GM19193 (cell line): ENCODE measurements around the gene PLEK.

ENCODE experiments used
- POLR2A ChIP-seq: IDR thresholded peaks from 4 replicates; pipeline ENCODE4 v1.6.1; 2011; ENCODE audit not compliant: insufficient read depth, insufficient read length; ENCODE audit errors: extremely low read depth

PLEK gene

GRCh38 chr2:68391099-68391498 lies 26.0 kb downstream of the PLEK start:
- TF ChIP-seq POLR2A: no peak

DNA sequence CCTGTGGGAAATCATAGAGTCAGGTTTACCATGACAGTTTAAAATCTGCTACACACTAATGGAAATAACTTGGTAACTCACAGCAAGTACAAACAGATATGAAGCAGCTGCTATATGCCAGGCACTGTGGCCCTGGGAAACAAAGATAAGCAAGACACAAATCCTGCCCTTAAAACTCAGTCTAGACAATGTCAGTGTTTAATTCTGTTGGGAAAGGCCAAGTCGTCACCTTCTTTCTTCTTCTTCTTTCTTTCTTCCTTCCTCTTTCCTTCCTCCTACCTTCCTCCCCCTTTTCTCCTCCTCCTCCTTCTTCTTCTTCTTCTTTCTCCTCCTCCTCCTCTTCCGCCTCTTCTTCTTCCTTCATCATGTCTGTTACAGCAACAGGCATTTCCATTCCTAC lies 26.8 kb downstream of the PLEK start:
- no peak for TF ChIP-seq POLR2A

GRCh38 chr2:68396093-68396492 lies 31.0 kb downstream of the PLEK start:
- no peak for TF ChIP-seq POLR2A

DNA sequence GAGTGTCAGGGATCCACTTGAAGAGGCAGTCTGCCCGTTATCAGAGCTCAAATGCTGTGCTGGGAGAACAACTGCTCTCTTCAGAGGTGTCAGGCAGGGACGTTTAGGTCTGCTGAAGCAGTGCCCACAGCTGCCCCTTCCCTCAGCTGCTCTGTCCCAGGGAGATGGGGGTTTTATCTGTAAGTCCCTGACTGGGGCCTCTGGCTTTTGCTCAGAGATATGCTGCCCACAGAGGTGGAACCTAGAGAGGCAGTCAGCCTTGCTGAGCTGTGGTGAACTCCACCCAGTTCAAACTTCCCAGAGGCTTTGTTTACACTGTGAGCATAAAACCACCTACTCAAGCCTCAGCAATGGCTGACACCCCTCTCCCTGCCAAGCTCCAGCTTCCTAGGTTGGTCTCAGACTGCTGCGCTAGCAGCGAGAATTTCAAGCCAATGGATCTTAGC lies 38.1 kb downstream of the PLEK start:
- no peak for TF ChIP-seq POLR2A

DNA sequence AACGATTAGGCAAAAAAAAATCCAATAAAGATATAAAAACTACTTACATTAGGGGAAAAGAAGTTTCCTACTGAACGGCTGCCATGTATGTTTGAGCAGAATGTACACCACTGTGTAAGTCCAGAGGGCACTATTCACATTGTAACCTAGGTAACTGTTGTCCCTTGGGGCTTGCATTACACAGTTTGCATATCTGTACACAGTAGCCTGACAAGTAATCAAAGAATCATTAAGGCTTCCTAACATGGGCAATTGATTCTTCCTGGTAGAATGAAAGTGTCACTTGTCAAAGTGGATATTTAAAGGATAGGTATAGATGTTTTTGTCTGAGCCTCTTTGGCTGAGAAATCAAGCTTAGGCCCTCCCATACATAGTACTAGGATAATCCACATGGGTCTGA lies 39.1 kb downstream of the PLEK start:
- TF ChIP-seq POLR2A: no peak

DNA sequence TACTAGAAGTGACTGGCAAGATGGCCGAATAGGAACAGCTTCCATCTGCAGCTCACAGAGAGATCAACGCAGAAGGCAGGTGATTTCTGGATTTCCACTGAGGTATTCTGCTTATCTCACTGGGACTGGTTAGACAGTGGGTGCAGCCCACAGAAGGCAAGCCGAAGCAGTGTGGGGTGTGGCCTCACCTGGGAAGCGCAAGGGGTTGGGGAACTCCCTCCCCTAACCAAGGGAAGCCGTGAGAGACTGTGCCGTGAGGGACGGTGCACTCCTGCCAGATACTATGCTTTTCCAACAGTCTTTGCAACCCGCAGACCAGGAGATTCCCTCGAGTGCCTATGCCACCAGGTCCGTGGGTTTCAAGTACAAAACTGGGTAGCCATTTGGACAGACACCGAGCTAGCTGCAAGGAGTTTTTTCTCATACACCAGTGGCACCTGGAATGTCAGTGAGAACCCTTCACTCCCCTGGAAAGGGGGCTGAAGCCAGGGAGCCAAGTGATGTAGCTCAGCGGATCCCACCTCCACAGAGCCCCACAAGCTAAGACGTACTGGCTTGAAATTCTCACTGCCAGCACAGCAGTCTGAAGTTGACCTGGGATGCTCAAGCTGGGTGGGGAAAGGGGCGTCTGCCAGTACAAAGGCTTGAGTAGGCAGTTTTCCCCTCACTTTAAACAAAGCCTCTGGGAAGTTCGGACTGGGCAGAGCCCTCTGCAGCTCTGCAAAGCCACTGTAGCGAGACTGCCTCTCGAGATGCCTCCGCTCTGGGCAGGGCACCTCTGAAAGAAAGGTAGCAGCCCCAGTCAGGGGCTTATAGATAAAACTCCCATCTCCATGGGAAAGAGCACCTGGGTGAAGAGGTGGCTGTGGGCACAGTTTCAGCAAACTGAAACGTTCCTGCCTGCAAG lies 40.1 kb downstream of the PLEK start:
- TF ChIP-seq POLR2A: no peak

DNA sequence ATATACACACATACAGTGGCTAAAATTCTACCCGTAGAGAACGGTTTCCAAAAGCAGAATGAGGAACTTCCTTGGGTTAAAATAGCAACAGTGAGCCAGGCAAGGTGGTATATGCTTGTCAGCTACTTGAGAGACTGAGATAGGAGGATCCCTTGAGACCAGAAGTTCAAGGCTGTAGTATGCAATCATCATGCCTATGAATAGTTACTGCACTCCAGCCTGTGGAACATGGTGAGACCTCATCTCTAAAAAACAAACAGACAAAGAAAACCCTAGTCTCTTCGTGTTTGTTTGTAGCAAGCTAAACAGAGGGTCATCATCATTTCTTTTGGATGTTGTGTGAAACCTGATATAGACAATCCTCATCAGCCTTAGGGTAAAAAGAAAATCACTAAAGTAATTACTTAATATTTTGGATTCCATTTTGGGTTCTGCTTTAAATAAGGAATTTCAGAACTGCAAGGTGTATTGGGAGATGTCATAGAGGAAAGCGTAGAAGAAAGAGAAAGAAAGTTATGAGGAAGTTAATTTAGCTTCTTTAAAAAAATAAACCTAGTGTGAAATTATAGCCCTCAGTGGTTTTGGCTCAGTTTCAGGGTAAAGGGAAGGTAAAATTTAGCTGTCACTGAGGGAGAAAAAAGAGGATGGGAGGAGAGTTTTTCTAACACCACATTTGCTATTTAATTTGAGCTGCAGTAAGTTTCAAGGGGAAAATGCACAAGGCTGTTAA lies 46.5 kb downstream of the PLEK start:
- no peak for TF ChIP-seq POLR2A

DNA sequence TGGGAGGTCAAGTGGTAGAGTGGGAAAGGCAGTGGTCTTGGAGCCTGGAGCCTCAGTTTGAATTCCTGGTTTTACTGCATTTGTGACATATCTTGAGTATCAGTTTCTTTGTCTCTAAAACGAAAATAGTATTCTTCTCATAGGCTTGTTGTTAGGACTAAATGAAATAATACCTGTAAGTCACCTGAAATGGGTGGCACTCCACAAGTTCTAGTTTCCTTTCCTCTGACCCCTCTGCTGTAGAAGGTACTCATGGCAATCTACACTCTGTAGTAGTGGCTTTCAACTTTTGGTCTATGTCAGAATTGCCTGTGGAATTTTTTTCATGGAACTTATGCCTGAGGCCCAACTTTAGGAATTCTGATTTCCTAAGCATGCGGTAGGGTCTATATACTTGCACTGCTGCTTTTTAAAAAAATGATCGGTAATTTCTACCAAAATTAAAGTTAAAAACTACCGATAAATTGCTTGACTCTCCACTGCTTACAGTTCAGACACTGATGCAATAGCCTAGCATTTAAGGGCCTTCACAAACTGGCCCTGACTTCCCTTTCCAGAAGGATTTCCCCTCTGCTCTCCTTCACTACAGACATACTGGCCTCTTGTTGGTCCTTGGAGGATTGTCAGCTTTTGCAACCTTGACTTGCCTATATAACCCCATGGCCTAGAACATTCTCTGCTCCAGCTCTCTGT lies 47.2 kb downstream of the PLEK start:
- TF ChIP-seq POLR2A: no peak

DNA sequence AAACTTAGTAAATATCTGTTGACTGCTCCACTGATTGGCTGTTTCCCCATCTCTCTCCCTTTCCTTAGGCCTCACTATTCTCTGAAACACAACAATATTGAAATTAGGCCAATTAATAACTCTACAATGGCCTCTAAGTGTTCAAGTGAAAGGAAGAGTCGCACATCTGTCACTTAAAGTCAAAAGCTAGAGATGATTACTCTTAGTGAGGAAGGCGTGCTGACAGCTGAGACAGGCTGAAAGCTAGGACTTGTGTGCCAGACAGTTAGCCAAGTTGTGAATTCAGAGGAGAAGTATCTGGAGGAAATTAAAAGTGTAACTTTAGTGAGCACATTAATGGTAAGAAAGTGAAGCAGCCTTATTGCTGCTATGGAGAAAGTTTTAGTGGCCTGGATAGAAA lies 48.4 kb downstream of the PLEK start:
- no peak for TF ChIP-seq POLR2A

- TF ChIP-seq POLR2A: no peak
These were observed 49.4 kb downstream of the PLEK start for GRCh38 chr2:68414452-68414851.

GRCh38 chr2:68414876-68415275 lies 49.8 kb downstream of the PLEK start:
- TF ChIP-seq POLR2A: no peak

DNA sequence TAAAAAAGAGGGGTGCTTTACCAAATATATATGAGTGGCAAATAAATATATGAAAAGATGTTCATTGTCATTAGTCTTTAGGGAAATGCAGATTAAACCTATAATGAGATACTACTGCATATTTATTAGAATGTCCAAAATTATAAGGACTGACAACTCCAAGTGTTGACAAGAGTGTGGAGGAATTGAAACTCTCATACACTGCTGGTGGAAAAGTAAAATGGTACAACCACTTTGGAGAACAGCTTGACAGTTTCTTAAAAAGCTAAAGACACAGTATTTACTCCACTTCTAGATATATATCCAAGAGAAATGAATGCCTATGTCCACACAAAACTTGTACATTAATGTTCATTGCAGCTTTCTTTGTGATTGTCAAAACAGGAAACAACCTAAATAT lies 50.4 kb downstream of the PLEK start:
- TF ChIP-seq POLR2A: no peak

DNA sequence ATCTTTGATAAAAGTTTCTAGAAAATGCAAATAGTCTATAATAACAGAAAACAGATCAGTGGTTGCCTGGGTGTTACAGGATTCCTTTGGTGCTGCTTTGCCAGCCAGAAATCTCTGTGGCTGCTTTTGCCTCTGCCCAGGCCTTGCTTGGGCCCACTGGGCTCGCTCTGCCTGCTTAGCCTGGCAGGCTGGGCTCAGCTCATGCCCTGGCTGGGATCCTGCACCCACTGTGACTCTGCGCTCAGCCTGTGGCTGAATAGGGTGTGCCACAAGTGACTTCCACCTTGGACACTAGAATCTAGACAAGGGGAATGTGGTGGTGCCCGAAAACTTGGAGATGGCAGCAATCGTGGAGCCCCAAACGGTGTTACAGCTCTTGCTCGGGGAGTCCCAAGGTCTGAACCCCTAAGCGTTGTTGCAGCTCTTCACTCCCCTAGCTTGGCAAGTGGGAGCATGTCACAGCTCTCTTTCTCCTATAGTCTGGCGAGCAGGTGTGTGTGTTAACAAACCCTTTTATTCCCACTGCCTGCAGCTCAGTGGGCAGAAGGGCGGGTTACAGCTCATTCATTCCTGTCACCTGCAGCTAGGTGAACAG lies 51.1 kb downstream of the PLEK start:
- TF ChIP-seq POLR2A: no peak

DNA sequence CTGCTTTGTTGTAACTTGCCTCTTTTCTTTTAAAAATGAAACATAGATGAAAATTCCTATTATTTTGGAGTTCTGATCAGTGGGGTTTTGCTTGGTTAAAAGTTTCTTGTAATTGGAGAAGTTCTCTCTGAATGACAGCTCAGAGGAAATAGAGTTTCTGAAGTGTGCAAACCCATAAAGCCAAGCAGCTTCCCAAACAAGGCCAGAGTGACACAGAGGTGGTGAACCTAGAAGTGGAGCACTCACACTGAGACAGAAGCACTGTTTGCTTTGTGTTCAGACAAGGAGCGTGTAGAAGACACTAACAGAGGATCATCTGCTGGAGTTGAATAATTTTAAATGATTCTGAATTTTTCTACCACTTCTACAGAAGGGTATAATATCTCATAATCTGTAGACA lies 52.8 kb downstream of the PLEK start:
- no peak for TF ChIP-seq POLR2A

GRCh38 chr2:68418419-68418818 lies 53.3 kb downstream of the PLEK start:
- TF ChIP-seq POLR2A: no peak
